Mesenchymal stem cell (in vitro differentiated cells and primary cell): ENCODE results near the gene LCN9.

Experiments
- DNase-seq: peaks from one replicate; pipeline ENCODE4 v3.0.0-alpha.2; 2013
- H2AFZ ChIP-seq: one replicate; pipeline ENCODE4 v1.6.1; 2013; ENCODE audit warnings: low read depth, mild to moderate bottlenecking, control low read depth, inconsistent platforms, low read length, moderate library complexity
- H2AK5ac ChIP-seq: 2 replicates; pipeline ENCODE4 v1.6.1; 2013; ENCODE audit warnings: low read length, moderate library complexity, mild to moderate bottlenecking, inconsistent platforms; ENCODE audit not compliant: severe bottlenecking
- H2BK120ac ChIP-seq: one replicate; pipeline ENCODE4 v1.6.1; 2013; ENCODE audit warnings: low read depth, mild to moderate bottlenecking, inconsistent platforms, low read length, moderate library complexity
- H2BK12ac ChIP-seq, 2 experiments: one replicate each; pipeline ENCODE4 v1.6.1; 2013; ENCODE audit warnings: inconsistent platforms in 2 of 2, low read length in 2 of 2, mild to moderate bottlenecking in 2 of 2, moderate library complexity in 2 of 2, control low read depth in 1 of 2
- H2BK15ac ChIP-seq: one replicate; pipeline ENCODE4 v1.6.1; 2013; ENCODE audit warnings: mild to moderate bottlenecking, low read depth, inconsistent platforms; ENCODE audit not compliant: poor library complexity, severe bottlenecking
- H2BK5ac ChIP-seq: 2 replicates; pipeline ENCODE4 v1.6.1; 2013; ENCODE audit warnings: low read depth, mild to moderate bottlenecking, low read length, control low read depth, inconsistent platforms; ENCODE audit not compliant: poor library complexity, severe bottlenecking
- H3K14ac ChIP-seq, 2 experiments: one replicate each; pipeline ENCODE4 v1.6.1; 2013; ENCODE audit warnings: inconsistent platforms in 2 of 2, low read length in 2 of 2, control low read depth in 1 of 2, mild to moderate bottlenecking in 1 of 2, moderate library complexity in 1 of 2
- H3K18ac ChIP-seq, 2 experiments: one replicate each; pipeline ENCODE4 v1.6.1; 2013; ENCODE audit warnings: inconsistent platforms in 2 of 2, low read length in 2 of 2, control low read depth in 1 of 2, low read depth in 1 of 2, mild to moderate bottlenecking in 1 of 2
- H3K23ac ChIP-seq, 2 experiments: one replicate each; pipeline ENCODE4 v1.6.1; 2013; ENCODE audit warnings: inconsistent platforms in 2 of 2, low read length in 2 of 2, mild to moderate bottlenecking in 2 of 2, moderate library complexity in 2 of 2, control low read depth in 1 of 2
- H3K27ac ChIP-seq: 2 replicates; pipeline ENCODE4 v1.5.1; 2013; ENCODE audit warnings: mild to moderate bottlenecking, moderate library complexity, low read length, control low read depth, inconsistent platforms; ENCODE audit not compliant: poor library complexity, severe bottlenecking
- H3K27me3 ChIP-seq, 2 experiments: 2 replicates each; pipeline versions ENCODE4 v1.6.1 to v1.7.0; 2013; ENCODE audit warnings: low read length in 2 of 2, mild to moderate bottlenecking in 2 of 2, moderate library complexity in 2 of 2, control low read depth in 1 of 2, inconsistent platforms in 1 of 2; ENCODE audit not compliant: control insufficient read depth in 1 of 2, insufficient read depth in 1 of 2
- H3K36me3 ChIP-seq, 2 experiments: 2 replicates each; pipeline versions ENCODE4 v1.6.1 to v1.7.0; 2013; ENCODE audit warnings: low read length in 2 of 2, control low read depth in 1 of 2, inconsistent platforms in 1 of 2, low read depth in 1 of 2, mild to moderate bottlenecking in 1 of 2; ENCODE audit not compliant: insufficient read depth in 2 of 2, control insufficient read depth in 1 of 2
- H3K4ac ChIP-seq, 2 experiments: one replicate each; pipeline ENCODE4 v1.6.1; 2013; ENCODE audit warnings: inconsistent platforms in 2 of 2, low read length in 2 of 2, mild to moderate bottlenecking in 2 of 2, moderate library complexity in 2 of 2, control low read depth in 1 of 2, low read depth in 1 of 2
- H3K4me1 ChIP-seq: 2 replicates; pipeline ENCODE4 v1.6.1; 2013; ENCODE audit warnings: low read depth, low read length, control low read depth; ENCODE audit not compliant: control insufficient read depth, insufficient read depth
- H3K4me2 ChIP-seq: 2 replicates; pipeline ENCODE4 v1.6.1; 2013; ENCODE audit warnings: low read length, mild to moderate bottlenecking, inconsistent platforms; ENCODE audit not compliant: poor library complexity, severe bottlenecking
- H3K4me3 ChIP-seq, 2 experiments: 2 replicates each; pipeline versions ENCODE4 v1.5.1 to v1.7.0; 2013; ENCODE audit warnings: low read length in 2 of 2, mild to moderate bottlenecking in 2 of 2, control low read depth in 1 of 2, low read depth in 1 of 2; ENCODE audit not compliant: insufficient read depth in 1 of 2
- H3K79me1 ChIP-seq: replicated peaks from 2 replicates; pipeline ENCODE4 v1.6.1; 2013; ENCODE audit warnings: mild to moderate bottlenecking, control low read depth, low read length, inconsistent platforms; ENCODE audit not compliant: poor library complexity, severe bottlenecking
- H3K9ac ChIP-seq: 2 replicates; pipeline ENCODE4 v1.7.0; 2013; ENCODE audit warnings: mild to moderate bottlenecking, low read length, moderate library complexity
- H3K9me3 ChIP-seq: 2 replicates; pipeline ENCODE4 v1.7.0; 2013; ENCODE audit warnings: mild to moderate bottlenecking, low read length; ENCODE audit not compliant: control insufficient read depth
- H4K8ac ChIP-seq: one replicate; pipeline ENCODE4 v1.6.1; 2013; ENCODE audit warnings: inconsistent platforms, mild to moderate bottlenecking, low read length, moderate library complexity
- H4K91ac ChIP-seq: one replicate; pipeline ENCODE4 v1.6.1; 2013; ENCODE audit warnings: mild to moderate bottlenecking, low read length, inconsistent platforms
- WGBS: methylation state at CpG from one replicate; pipeline ENCODE4 v1.1.7; 2013; ENCODE audit warnings: mixed read lengths; 5-methylcytosine and 5-hydroxymethylcytosine counted together

LCN9 gene

DNA sequence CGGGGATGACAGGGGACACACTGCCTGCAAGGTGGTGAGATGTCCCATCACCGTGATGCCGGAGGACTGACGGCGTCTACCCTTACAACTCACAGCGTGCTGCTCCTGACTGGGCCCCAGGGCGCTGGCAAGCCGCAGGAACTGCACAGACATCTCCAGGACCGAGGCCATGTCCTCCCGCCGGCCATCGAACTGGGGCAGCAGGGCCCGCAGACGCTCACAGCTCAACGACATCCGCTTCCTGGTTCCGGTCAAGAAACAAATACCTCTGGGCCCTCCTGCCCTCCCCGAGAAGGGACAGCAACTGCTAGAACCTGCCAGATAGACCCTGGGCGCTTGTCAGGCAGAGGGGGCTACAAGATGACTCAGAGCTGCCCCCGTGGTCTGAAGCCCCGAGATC lies 35.1 kb downstream of the LCN9 start:
- Histone ChIP-seq H2BK15ac (no peak overlapping the region), H3K9me3 (no peaks in the 10 kb centered on the region), H3K9ac (no peak overlapping the region), H4K8ac (no peak overlapping the region), H2AK5ac (no peak overlapping the region), H2BK12ac (no peak overlapping the region), H3K4ac (no peak overlapping the region), H3K27me3 (peaks cover 13 to 31% of the 10 kb centered on the region in 2 experiments), H2BK120ac (no peak overlapping the region), H3K4me1 (peaks cover 9% of the 10 kb centered on the region), H3K23ac (no peak overlapping the region), H3K4me3 (no peak overlapping the region), H3K27ac (no peak overlapping the region), H3K4me2 (no peak overlapping the region), H3K14ac (no peak overlapping the region), H3K18ac (no peak overlapping the region), H4K91ac (no peak overlapping the region), H3K36me3 (no peaks in the 10 kb centered on the region), H2AFZ (no peak overlapping the region), H3K79me1 (no peaks in the 10 kb centered on the region), H2BK5ac (no peak overlapping the region)
- WGBS, result 81% methylated on average over 21 of the region's 21 CpGs
- no peak for DNase-seq

GRCh38 chr9:135698767-135699166 lies 35.7 kb downstream of the LCN9 start:
- H2BK120ac ChIP-seq, result no peak overlapping the region
- H3K4ac ChIP-seq, result no peak overlapping the region
- H3K4me3 ChIP-seq, result no peak overlapping the region
- no peak overlapping the region for H3K27ac ChIP-seq
- no peaks in the 10 kb centered on the region for H3K79me1 ChIP-seq
- H3K36me3 ChIP-seq, result no peaks in the 10 kb centered on the region
- no peak overlapping the region for H4K8ac ChIP-seq
- no peak overlapping the region for H2BK5ac ChIP-seq
- H3K9ac ChIP-seq, result no peak overlapping the region
- DNase-seq, result no peak
- H3K23ac ChIP-seq, result no peak overlapping the region
- H3K9me3 ChIP-seq, result no peaks in the 10 kb centered on the region
- H2BK12ac ChIP-seq, result no peak overlapping the region
- H3K4me1 ChIP-seq, result peaks cover 9% of the 10 kb centered on the region
- H2AK5ac ChIP-seq, result no peak overlapping the region
- H3K27me3 ChIP-seq, result peaks cover 15 to 31% of the 10 kb centered on the region in 2 experiments
- H4K91ac ChIP-seq, result no peak overlapping the region
- no peak overlapping the region for H3K14ac ChIP-seq
- H2BK15ac ChIP-seq, result no peak overlapping the region
- H2AFZ ChIP-seq, result no peak overlapping the region
- WGBS, result 67% methylated on average over 19 of the region's 19 CpGs
- no peak overlapping the region for H3K18ac ChIP-seq
- no peak overlapping the region for H3K4me2 ChIP-seq

DNA sequence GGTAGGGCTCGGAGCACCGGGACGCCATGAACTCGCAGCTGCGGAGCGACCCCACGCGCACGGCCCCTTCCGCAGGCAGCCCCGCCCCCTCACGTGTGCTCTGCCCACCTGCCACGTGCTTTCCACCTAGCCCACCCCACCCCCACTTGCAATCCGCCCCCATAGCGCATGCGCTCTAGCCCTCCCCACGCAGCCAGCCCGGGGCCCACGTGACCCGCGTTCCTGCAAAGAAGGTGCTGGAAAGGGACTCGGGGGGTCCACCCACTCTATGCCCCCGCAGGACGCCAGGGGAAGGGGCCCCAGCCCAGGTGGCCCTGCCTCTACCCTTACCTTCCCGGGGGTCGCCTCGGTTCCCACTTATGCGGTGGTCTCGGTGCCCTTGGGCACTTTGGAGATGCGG lies 36.3 kb downstream of the LCN9 start, which contains the start of gene SOHLH1:
Gene SOHLH1 (minus strand): TSS at position 42 of the 400 bp plus-strand sequence. CDS start 14 bp downstream, at position 28.
- Histone ChIP-seq H3K9ac (no peak within 1 kb of the TSS), H2BK15ac (no peak within 1 kb of the TSS), H2BK12ac (no peak within 1 kb of the TSS), H3K27ac (no peak within 1 kb of the TSS), H3K23ac (no peak within 1 kb of the TSS), H3K14ac (no peak within 1 kb of the TSS), H3K4ac (no peak within 1 kb of the TSS), H2AK5ac (no peak within 1 kb of the TSS), H3K9me3 (no peaks in the 10 kb centered on the region), H3K4me1 (peaks cover 9% of the 10 kb centered on the region), H3K36me3 (no peaks in the 10 kb centered on the region), H3K79me1 (no peaks in the 10 kb centered on the region), H3K18ac (no peak within 1 kb of the TSS), H3K27me3 (peaks cover 15 to 35% of the 10 kb centered on the region in 2 experiments), H2BK120ac (no peak within 1 kb of the TSS), H2AFZ (no peak within 1 kb of the TSS), H3K4me3 (no peak within 1 kb of the TSS), H4K91ac (no peak within 1 kb of the TSS), H2BK5ac (no peak within 1 kb of the TSS), H4K8ac (no peak within 1 kb of the TSS), H3K4me2 (no peak within 1 kb of the TSS)
- DNase-seq, result no peak
- WGBS, result 91% methylated on average over 30 of the region's 30 CpGs

- WGBS, result 86% methylated on average over 15 of the region's 15 CpGs
- no peak overlapping the region for H3K4me3 ChIP-seq
- H2BK5ac ChIP-seq, result no peak overlapping the region
- no peak overlapping the region for H3K14ac ChIP-seq
- H3K9ac ChIP-seq, result no peak overlapping the region
- no peak overlapping the region for H2BK120ac ChIP-seq
- no peak overlapping the region for H4K91ac ChIP-seq
- H2BK12ac ChIP-seq, result no peak overlapping the region
- H2BK15ac ChIP-seq, result no peak overlapping the region
- no peaks in the 10 kb centered on the region for H3K79me1 ChIP-seq
- H3K4ac ChIP-seq, result no peak overlapping the region
- peaks cover 15 to 43% of the 10 kb centered on the region in 2 experiments for H3K27me3 ChIP-seq
- no peak overlapping the region for H3K18ac ChIP-seq
- H3K27ac ChIP-seq, result no peak overlapping the region
- H4K8ac ChIP-seq, result no peak overlapping the region
- H3K23ac ChIP-seq, result no peak overlapping the region
- H2AFZ ChIP-seq, result no peak overlapping the region
- no peak overlapping the region for H2AK5ac ChIP-seq
- no peaks in the 10 kb centered on the region for H3K36me3 ChIP-seq
- H3K9me3 ChIP-seq, result no peaks in the 10 kb centered on the region
- peaks cover 9% of the 10 kb centered on the region for H3K4me1 ChIP-seq
- DNase-seq, result no peak
- no peak overlapping the region for H3K4me2 ChIP-seq
These were observed 37.4 kb downstream of the LCN9 start for GRCh38 chr9:135700525-135700924.
